HG03095 (cell line): ENCODE results near the gene BBS5.

Experiments
- ATAC-seq: cut with Tn5 transposase; IDR thresholded peaks from one replicate; pipeline ENCODE4 v1.9.1; 2021; ENCODE audit warnings: moderate library complexity; ENCODE audit not compliant: unreplicated experiment

The BBS5 gene

DNA sequence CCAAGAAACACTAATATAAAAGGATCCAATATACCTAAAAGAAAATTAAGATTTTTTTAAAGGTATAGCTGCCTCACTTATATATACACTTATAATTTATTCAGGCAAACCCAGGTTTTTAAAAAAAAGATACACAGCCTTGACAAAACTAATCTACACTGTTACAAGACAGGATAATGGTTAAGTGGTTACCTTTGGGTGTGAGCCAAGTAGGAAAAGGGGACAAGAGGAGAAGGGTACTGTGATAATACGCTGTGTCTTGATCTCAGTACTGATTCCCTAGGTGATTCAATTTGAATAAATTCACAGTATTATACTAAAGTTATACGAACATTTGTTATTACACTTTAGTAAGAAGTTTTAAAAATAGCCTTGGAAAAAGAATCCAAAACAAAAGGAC lies 60.9 kb downstream of the BBS5 start:
- no peak for ATAC-seq

GRCh38 chr2:169542433-169542832 lies 63.1 kb downstream of the BBS5 start:
- no peak for ATAC-seq

DNA sequence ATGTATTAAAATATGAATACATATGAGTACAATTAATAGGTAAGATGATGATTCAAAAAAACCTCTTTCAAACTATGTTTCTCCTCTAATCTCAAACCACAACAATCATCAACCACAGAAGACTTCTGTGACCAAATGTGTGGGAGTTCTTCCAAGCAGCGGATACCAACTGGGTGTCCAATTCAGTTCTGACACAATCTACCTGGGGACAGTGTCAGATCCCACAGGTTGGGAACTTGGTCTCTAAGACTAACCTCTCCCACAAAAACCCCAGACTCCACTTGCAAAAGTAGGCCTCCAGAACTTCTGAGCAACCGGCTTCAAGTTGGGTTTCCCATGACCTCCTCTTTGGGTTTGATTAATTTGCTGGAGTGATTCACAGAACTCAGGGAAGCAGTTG lies 67.5 kb downstream of the BBS5 start:
- no peak for ATAC-seq
